VCaP (cell line): ENCODE data around the gene SDCCAG8.

Experiments used
- H3K27ac ChIP-seq: fragments of 450-650 bp; 2 replicates; pipeline ENCODE4 v1.5.1; 2017
- TF ChIP-seq, protein P1 (sequence below): fragments of 450-650 bp; conservative IDR thresholded peaks from 2 replicates; pipeline ENCODE4 v1.5.1; 2017; ENCODE audit warnings: mild to moderate bottlenecking, moderate library complexity

Gene SDCCAG8

DNA sequence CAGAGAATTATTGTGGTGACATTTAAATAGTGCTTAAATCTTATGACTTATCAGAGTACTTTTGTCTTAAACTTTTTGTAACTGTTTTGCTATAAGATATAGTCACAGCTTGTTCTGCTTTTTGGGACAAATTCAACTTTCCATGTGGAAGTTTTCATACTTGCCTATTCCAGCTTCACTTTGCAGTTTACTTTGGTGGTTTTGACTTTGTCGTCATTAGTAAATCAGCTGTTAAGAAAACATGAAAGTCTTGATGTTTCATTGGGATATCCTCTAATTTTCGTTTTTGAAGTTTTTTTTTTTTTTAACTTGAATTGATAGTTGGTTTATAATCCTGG is 31.3 kb downstream of the SDCCAG8 start:
- TF ChIP-seq, protein P1, sequence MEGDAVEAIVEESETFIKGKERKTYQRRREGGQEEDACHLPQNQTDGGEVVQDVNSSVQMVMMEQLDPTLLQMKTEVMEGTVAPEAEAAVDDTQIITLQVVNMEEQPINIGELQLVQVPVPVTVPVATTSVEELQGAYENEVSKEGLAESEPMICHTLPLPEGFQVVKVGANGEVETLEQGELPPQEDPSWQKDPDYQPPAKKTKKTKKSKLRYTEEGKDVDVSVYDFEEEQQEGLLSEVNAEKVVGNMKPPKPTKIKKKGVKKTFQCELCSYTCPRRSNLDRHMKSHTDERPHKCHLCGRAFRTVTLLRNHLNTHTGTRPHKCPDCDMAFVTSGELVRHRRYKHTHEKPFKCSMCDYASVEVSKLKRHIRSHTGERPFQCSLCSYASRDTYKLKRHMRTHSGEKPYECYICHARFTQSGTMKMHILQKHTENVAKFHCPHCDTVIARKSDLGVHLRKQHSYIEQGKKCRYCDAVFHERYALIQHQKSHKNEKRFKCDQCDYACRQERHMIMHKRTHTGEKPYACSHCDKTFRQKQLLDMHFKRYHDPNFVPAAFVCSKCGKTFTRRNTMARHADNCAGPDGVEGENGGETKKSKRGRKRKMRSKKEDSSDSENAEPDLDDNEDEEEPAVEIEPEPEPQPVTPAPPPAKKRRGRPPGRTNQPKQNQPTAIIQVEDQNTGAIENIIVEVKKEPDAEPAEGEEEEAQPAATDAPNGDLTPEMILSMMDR, result no peak
- H3K27ac ChIP-seq, result no peak overlapping the region

DNA sequence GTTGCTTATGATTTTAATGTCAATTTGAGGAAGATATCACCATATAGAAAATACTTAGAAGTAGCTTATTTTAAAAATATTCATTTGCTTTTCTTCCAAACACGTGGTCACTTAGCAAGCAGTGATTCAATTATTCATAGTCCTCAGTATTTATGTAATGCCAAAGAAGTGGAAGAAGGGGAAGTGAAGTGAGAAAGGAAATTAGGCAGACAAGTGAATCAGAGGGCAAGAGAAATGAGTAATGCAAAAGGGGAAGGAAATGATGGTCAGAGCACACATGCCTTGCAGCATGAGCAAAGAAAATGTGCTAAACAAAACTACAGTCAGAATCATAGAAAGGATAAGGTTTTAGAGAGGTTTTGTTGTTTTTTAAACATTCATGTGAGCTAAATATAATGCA is 31.8 kb downstream of the SDCCAG8 start:
- no peak overlapping the region for H3K27ac ChIP-seq
- TF ChIP-seq, protein P1, result no peak

- no peak overlapping the region for H3K27ac ChIP-seq
- TF ChIP-seq, protein P1, result no peak
Measured at GRCh38 chr1:243288062-243288461, 32.2 kb downstream of the SDCCAG8 start.

GRCh38 chr1:243291292-243291691 is 35.5 kb downstream of the SDCCAG8 start:
- H3K27ac ChIP-seq, result no peak overlapping the region
- TF ChIP-seq, protein P1, result no peak

GRCh38 chr1:243292117-243292516 is 36.3 kb downstream of the SDCCAG8 start:
- TF ChIP-seq, protein P1, result no peak
- no peak overlapping the region for H3K27ac ChIP-seq

DNA sequence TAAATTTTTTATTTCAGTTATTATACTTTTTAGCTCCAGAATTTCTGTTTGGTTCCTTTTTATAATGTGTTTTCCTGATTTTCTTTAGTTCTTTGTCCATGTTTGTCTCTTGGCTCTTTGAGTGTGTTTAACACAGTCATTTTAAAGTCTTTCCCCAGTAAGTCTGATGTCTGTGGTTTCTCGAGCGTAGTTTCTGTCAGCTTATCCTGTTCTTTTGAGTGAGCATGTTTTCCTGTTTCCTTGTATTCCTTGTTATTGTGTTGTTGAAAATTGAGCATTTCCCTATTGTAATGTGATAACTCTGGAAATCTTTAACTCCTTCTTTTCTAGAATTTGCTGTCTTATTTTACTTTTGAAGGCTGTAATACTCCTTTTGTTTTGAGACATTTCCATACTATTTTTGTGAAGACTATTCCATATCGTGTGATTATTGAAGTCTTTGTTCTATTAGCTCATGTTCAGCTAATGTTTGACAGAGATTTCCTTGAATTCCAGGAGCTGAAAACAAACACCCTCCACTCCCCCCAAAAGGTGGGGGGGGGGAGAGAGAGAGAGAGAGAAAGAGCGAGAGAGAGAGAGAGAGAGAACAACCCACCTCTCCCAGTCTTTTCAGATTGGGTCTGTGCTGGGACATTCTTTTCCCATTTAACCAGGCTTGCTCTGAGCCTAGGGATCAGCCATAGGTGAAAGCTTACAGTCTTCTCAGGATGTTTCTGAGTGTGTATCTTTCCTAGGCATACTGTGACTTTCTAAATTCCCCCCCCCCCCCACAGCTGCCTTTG is 38.3 kb downstream of the SDCCAG8 start:
- TF ChIP-seq, protein P1, result no peak
- no peak overlapping the region for H3K27ac ChIP-seq

GRCh38 chr1:243294723-243295121 is 38.9 kb downstream of the SDCCAG8 start:
- no peak overlapping the region for H3K27ac ChIP-seq
- TF ChIP-seq, protein P1, result no peak
